ENCODE measurements around the gene HPCAL1. TPM values are rescaled to one million over a fixed set of nuclear protein-coding genes. Genes with fewer than 3 reads are reported as not detected.

HPCAL1 gene
- total RNA-seq, 1 donor from 2014 or later: 3.7 TPM

DNA sequence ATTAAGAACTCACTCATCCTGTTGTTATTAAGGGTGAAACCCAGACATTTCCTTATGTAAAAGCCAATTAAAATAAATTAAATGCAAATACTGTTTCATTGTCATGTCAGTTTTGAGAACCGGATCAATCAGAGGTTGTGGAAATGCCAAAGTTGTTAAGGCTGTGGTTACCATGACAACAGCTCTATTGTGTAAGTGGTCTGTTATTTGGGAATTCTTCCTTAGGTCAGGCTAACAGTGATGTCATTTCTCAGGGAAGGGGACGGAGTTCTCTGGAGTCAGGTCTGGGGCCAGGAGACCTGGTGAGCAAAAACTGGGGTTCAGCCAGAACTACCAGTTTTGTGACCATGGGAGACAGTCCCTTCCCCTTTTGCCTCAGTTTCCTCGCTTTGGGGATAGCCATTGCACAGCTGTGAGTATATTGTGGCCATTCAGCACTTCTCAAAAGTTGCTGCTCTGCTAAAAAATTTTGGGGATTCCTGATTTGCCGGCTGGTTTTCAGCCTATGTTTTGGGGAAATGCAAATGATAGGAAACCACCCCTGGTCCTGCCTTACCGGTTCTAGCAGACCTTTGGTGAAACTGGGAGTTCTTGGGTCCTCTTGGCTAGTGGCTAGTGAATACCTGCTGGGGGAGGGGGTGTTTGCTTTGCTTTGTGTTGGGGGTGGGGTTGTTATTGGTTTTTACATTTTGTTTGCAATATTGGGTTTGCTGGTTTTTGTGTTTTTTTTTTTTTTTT, 21.6 kb downstream of the HPCAL1 start:
- Mint-ChIP-seq H3K27me3 (ENCODE audit: insufficient read depth, low read depth) (peaks cover 6% of the 10 kb centered on the region), H3K4me1 (peaks cover 38% of the 10 kb centered on the region), H3K36me3 (peaks cover 9% of the 10 kb centered on the region), H3K4me3 (no peak overlapping the region), H3K27ac (no peak overlapping the region), H3K9me3 (peaks cover 9% of the 10 kb centered on the region)
- H3K4me3 ChIP-seq: no peak overlapping the region
- no peak overlapping the region for H3K4me2 ChIP-seq
- H2AFZ ChIP-seq (replicated peaks): no peak overlapping the region
- H4K20me1 ChIP-seq (ENCODE audit: low read depth): no peaks in the 10 kb centered on the region
- no peaks in the 10 kb centered on the region for H3K9me3 ChIP-seq (ENCODE audit: low read depth)
- peak; percentile 78 for DNase-seq (ENCODE audit: low spot score)
- no peak overlapping the region for H3K9ac ChIP-seq
- H3K79me2 ChIP-seq (ENCODE audit: low read depth): no peaks in the 10 kb centered on the region
- TF ChIP-seq EZH2 (IDR thresholded peaks at IDR 0.05) (no peak), EZH2phosphoT487 (IDR thresholded peaks at IDR 0.05) (no peak)
- TF ChIP-seq, protein P1, sequence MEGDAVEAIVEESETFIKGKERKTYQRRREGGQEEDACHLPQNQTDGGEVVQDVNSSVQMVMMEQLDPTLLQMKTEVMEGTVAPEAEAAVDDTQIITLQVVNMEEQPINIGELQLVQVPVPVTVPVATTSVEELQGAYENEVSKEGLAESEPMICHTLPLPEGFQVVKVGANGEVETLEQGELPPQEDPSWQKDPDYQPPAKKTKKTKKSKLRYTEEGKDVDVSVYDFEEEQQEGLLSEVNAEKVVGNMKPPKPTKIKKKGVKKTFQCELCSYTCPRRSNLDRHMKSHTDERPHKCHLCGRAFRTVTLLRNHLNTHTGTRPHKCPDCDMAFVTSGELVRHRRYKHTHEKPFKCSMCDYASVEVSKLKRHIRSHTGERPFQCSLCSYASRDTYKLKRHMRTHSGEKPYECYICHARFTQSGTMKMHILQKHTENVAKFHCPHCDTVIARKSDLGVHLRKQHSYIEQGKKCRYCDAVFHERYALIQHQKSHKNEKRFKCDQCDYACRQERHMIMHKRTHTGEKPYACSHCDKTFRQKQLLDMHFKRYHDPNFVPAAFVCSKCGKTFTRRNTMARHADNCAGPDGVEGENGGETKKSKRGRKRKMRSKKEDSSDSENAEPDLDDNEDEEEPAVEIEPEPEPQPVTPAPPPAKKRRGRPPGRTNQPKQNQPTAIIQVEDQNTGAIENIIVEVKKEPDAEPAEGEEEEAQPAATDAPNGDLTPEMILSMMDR (IDR thresholded peaks at IDR 0.05): no peak
- peaks cover 15% of the 10 kb centered on the region for H3K4me1 ChIP-seq
- H3K27ac ChIP-seq: no peak overlapping the region
- H3K27me3 ChIP-seq: no peaks in the 10 kb centered on the region
- H3K36me3 ChIP-seq: no peaks in the 10 kb centered on the region
- no peaks in the 10 kb centered on the region for H3F3A ChIP-seq (ENCODE audit: low read depth)

DNA sequence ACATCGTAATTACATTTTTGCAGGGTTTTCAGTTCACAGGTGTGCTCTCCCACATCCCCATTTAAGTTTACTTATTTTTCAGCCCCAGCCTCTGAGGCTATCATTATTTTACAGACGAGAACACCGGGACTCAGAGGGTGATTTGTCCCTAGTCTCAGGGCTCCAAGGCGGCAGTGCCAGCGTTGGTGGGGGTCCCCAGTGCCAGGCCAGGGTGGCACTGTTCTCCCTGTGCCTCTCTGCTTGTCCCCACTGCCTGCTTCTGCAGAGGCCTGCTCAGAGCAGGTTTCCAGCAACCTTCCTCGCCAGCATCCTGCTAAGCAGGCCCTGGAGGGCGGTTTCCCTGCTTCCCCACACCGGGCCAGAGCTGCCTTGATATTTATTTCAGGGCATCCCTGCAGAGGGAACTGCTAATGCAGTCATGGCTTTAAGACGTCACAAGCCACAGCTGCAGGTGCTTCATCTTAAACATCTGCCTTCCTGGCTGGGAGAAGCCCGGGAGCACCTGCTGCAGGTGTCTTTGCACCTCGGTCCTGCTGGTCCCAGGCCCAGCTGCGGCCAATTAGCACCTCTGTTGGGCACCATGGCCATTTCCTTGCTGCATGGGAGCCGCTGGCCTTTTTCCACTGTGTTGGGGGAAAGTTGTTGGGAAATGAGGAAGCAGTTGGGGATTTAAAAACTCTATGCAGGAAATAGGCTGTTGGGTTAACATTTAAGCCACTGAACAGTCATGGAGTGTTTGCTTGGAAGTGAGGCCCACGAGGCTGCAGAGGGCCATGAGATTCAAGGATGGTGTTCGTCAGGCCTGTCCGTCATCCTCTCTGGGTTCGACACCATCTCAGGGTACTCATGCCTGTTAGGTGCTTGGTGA, 22.8 kb downstream of the HPCAL1 start:
- no peak overlapping the region for H3K9ac ChIP-seq
- Mint-ChIP-seq H3K4me3 (no peak overlapping the region), H3K27me3 (ENCODE audit: insufficient read depth, low read depth) (peaks cover 4% of the 10 kb centered on the region), H3K9me3 (peaks cover 9% of the 10 kb centered on the region), H3K27ac (peak overlapping the region; percentile 50), H3K36me3 (peaks cover 9% of the 10 kb centered on the region), H3K4me1 (peaks cover 48% of the 10 kb centered on the region)
- DNase-seq (ENCODE audit: low spot score): no peak
- H3K79me2 ChIP-seq (ENCODE audit: low read depth): no peaks in the 10 kb centered on the region
- no peak overlapping the region for H3K4me3 ChIP-seq
- no peaks in the 10 kb centered on the region for H3F3A ChIP-seq (ENCODE audit: low read depth)
- no peak overlapping the region for H3K27ac ChIP-seq
- H3K9me3 ChIP-seq (ENCODE audit: low read depth): no peaks in the 10 kb centered on the region
- no peak for TF ChIP-seq EZH2 (IDR thresholded peaks at IDR 0.05)
- H3K4me2 ChIP-seq: no peak overlapping the region
- H3K27me3 ChIP-seq: no peaks in the 10 kb centered on the region
- H3K4me1 ChIP-seq: peaks cover 15% of the 10 kb centered on the region
- no peaks in the 10 kb centered on the region for H3K36me3 ChIP-seq
- H2AFZ ChIP-seq (replicated peaks): no peak overlapping the region
- H4K20me1 ChIP-seq (ENCODE audit: low read depth): no peaks in the 10 kb centered on the region

DNA sequence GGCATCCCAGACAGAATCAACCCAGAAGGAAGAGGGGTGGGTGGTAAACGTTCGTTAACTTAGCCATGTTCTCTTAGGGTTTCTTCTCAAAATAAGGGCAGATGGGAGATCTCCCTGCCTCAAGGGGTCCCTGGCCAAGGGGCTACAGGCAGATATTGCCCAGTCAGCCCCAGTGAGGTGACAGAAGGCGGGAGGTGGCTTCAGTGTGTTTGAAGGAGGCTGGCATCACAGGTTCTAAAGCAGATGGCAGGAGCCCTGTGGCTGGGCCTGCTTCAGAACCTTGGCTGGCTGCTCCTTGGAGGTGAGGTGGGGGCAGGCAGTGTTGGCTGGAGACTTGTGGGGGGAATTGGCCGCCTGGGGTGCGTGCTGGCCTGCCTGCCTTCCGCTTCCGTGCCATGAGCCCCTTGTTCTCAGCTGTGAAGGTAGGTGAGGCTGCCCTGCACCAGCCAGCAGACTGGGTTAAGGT, 23.5 kb downstream of the HPCAL1 start:
- Histone ChIP-seq H3K27ac (no peak overlapping the region), H4K20me1 (ENCODE audit: low read depth) (no peaks in the 10 kb centered on the region), H2AFZ (replicated peaks) (no peak overlapping the region), H3K36me3 (no peaks in the 10 kb centered on the region), H3K79me2 (ENCODE audit: low read depth) (no peaks in the 10 kb centered on the region), H3K4me2 (no peak overlapping the region), H3K4me1 (peaks cover 22% of the 10 kb centered on the region), H3K4me3 (no peak overlapping the region), H3K27me3 (no peaks in the 10 kb centered on the region), H3K9me3 (ENCODE audit: low read depth) (no peaks in the 10 kb centered on the region), H3K9ac (no peak overlapping the region), H3F3A (ENCODE audit: low read depth) (no peaks in the 10 kb centered on the region)
- Mint-ChIP-seq H3K36me3 (peaks cover 6% of the 10 kb centered on the region), H3K27me3 (ENCODE audit: insufficient read depth, low read depth) (peaks cover 4% of the 10 kb centered on the region), H3K4me1 (peaks cover 54% of the 10 kb centered on the region), H3K4me3 (no peak overlapping the region), H3K27ac (peak overlapping the region; percentile 3), H3K9me3 (peaks cover 8% of the 10 kb centered on the region)
- no peak for DNase-seq (ENCODE audit: low spot score)
- TF ChIP-seq EZH2phosphoT487 (IDR thresholded peaks at IDR 0.05) (no peak), EZH2 (IDR thresholded peaks at IDR 0.05) (no peak)
- TF ChIP-seq, protein P1 (IDR thresholded peaks at IDR 0.05): no peak

Measured in neural progenitor cell (in vitro differentiated cells).